AG20443 (cell line): ENCODE results near the gene LYPLA2.

ENCODE experiments used
- DNase-seq: peaks from one replicate; pipeline ENCODE4 v3.0.0; 2012; ENCODE audit warnings: low spot score, mixed read lengths

The LYPLA2 gene

DNA sequence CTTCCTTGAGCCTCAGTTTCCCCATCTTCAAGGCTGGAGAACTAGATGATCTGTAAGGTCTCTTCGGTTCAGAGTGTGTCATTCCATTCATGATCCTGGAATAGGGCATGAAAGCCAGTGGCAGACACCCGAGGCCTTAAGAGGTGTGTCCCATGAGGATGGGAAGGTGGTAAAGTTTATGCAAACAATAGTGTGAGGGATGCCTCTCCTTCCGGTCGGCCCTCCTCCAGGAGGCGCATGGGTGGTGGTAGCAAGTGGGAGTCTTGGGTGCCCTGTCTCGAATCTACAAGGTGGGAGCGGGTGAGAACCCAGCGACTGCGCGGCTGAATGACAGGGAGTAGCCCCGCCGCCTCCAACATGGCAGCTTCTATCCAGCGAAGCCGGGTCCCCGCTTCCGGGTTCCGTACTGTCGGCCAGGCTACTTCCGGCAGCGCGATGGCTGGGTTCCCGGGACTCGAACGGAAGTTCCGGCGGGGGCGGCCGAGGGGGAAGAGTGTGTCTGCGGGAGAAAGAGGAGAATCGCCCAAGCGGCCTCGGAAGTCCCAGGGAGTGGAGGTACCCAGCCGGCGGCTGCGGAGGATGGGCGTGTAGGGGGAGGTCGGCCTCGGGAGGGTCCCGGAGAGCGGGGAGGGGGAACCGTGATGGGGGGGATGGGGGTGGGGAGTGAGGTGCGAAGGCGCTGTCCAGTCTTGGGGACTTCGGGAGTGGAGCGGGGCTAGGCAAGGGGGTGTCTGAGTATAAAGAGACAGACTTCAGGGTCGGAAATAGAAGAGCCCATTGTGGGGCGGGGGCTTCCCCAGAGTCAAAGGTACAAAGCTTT, at the start of gene LYPLA2:
Gene LYPLA2, plus strand, starts transcription at position 450 of the 820 bp plus-strand sequence. CDS start 1,538 bp downstream, outside the sequence.
- DNase-seq, result peak; percentile 95

DNA sequence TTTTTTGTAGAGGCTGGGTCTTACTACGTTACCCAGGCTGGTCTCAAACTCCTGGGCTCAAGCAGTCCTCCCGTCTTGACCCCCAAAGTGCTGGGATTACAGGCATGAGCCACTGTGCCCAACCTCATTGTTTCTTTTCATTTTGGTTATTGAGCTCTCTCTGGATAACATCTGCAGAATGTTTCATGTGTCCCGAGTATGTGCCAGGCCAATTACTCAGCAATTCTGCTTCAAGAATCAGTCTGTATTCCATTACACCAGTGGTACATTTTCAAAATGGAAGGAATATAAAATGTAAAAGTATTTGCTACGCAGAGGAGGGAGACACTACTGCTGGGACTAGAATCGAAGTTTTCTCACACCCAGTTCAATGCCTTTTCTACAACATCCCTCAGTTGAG, 49.3 kb upstream of the LYPLA2 start:
- no peak for DNase-seq

DNA sequence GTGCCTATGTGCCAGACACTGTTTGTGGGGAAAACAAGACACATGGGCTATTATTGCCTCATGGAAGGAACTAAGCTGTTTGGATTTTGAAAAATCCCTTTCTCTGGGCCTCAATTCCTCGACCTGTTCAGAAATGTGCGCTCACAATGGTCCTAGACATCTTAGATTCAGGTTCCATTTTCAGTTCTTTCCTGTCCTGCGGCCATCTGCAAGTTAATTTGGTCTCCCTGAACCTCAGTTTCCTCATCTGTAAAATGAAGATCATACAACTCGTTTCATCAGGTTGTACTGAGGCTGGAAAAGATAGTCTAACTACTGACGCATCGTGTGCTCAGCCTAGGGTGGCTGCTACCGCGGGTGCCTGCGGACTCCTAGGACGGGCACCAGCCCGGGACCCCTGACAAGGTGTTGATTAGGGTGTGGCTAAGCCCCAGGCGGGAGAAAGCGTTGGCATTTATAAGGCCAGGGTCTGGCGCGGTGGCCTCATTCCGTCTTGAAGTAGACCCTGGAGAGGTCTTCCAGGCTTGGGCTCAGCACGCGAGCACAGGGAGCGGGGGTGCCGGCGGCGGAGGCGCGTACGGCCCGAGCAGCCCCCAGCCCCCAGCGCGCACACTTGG, 48.2 kb upstream of the LYPLA2 start:
- DNase-seq, result no peak

DNA sequence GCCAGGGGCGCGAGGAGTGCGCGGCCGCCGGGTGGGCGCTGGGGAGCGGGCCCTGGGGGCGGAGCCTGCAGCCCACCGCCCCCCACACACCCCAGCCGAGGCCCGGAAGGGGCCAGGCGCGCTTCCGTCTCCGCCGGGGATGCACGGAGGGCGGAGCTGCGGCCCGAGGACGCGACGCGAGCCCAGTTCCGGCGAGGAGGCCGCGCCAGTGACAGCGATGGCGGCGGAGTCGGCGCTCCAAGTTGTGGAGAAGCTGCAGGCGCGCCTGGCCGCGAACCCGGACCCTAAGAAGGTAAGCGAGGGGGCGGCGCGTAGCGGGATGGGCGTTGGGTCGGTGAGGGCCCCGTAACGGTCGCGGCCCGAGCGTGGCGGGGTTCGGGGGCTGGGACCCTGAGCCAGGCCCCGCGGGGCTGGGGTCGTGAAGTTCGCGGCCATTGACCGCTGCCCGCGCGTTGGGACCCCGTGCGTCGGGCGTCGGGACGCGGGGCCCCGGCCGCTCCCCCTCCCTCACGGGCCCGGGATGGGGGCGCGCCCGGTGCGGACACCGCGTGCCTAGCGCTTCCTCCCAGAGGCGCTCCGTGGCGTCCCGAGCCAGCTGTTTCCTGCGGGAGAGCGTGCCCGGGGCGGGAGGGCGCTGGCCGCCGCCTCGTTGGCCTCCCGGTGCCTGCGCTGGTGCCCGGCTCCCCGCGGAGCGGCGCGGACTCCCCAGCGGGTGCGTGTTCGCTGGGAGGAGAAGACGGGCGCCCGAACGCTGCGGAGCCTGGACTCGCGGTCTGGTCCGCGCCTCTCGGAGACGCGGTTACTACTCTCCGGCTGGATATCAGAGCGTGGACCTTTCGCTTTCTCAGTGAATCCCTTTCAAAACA, 47.4 kb upstream of the LYPLA2 start, which contains the start of gene ELOA:
Gene ELOA, plus strand, starts transcription at position 185 of the 866 bp plus-strand sequence. Its CDS starts 33 bp downstream, at position 218.
- DNase-seq, result peak; percentile 95

DNA sequence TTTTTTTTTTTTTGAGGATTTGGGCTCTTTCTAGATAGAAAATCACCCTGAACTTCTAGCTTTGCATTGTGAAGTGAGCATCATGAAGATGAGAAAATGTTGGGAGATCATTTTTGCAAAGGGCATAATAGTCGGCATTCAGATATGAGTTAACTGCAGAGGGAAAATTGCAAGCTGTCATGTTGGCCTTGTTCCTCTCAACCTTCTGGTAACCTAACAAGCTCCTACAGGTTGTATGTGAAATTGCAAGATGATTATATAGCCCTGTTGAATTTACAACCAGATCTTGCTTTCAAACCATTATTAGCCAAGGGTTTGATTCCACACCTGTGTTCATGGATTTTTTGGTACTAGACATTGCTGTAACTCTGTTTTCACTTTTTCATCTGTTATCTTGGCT, 45.4 kb upstream of the LYPLA2 start:
- peak; percentile 59 for DNase-seq

DNA sequence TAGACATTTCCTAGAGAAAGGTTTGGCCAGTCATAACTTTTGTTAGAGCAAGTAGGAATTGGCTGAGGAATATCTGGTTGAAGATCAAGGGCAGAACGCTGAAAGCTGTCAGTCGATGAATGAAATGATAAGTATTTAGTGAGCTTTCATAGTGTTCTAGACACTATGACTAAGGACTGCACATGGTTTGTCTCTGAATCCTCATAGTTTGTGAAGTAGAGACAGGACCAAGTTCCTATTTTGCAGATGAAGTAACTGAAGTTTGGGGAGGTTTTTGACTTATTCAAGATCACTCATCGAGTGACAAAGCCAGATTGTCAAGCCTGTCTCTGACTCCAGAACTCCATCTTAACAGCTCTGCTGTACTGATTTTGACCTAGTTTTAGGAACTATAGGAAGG, 42.9 kb upstream of the LYPLA2 start:
- no peak for DNase-seq

DNA sequence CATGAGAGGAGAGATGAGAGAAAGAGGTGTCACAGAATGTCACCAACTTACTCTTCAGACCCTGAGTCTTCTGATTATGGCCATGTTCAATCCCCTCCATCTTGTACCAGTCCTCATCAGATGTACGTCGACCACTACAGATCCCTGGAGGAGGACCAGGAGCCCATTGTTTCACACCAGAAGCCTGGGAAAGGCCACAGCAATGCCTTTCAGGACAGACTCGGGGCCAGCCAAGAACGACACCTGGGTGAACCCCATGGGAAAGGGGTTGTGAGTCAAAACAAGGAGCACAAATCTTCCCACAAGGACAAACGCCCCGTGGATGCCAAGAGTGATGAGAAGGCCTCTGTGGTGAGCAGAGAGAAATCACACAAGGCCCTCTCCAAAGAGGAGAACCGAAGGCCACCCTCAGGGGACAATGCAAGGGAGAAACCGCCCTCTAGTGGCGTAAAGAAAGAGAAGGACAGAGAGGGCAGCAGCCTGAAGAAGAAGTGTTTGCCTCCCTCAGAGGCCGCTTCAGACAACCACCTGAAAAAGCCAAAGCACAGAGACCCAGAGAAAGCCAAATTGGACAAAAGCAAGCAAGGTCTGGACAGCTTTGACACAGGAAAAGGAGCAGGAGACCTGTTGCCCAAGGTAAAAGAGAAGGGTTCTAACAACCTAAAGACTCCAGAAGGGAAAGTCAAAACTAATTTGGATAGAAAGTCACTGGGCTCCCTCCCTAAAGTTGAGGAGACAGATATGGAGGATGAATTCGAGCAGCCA, 39.7 kb upstream of the LYPLA2 start:
- peak; percentile 78 for DNase-seq

DNA sequence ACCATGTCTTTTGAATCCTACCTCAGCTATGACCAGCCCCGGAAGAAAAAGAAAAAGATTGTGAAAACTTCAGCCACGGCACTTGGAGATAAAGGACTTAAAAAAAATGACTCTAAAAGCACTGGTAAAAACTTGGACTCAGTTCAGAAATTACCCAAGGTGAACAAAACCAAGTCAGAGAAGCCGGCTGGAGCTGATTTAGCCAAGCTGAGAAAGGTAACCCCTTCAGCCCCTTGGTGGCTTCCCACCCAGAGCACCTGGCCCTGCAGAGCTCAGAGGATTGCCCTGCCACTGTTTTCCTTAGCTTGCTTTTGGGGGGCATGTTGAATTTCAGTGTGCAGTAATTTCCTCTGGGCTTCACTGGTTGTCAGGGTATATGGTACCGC, 39.1 kb upstream of the LYPLA2 start:
- DNase-seq, result no peak

DNA sequence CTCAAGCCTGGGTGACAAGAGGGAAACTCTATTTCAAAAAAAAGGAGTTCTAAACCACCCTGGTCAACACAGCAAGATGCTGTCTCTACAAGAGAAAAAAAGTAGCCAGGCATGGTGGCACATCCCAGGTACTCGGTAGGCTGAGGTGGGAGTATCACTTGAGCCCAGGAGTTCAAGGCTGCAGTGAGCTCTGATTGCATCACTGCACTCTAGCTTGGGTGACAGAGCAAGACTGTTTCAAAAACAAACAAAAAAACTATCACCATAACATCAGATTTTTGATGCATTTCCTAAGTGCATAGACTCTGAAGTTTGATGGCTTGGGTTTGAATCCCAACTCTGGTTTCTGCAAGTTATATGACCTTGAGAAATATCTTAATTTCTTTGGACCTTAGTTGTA, 38.0 kb upstream of the LYPLA2 start:
- no peak for DNase-seq

DNA sequence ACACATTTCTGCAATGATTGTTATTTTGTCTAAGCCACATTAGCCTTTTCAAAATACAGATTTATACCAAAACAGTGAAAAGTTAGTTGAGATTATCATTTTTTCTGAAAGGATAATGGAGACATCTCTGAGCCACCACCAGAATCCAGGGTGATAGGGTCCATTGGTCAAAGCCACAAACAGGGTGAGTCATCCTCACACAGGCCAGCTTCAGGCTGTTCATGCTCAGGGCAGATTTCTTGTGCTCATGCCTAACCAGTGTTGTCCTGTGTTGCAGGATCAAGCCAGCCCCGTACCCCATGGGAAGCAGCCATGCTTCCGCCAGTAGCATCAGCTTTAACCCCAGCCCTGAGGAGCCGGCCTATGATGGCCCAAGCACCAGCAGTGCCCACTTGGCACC, 34.3 kb upstream of the LYPLA2 start:
- peak; percentile 74 for DNase-seq

DNA sequence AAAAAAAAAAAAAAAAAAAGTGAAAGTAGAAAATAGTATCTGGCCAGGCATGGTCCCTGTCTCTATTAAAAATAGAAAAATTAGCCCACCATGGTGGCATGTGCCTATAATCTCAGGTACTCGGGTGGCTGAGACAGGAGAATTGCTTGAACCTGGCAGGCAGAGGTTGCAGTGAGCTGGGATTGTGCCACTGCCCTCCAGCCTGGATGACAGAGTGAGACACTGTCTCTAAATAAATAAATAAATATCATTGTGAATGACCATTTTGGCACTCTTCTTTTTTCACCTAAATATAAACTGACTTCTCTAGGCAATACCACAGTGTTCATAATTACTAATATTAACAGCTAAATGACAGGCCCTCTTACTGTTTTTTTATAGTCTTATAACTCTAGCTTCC, 33.1 kb upstream of the LYPLA2 start:
- DNase-seq, result no peak

DNA sequence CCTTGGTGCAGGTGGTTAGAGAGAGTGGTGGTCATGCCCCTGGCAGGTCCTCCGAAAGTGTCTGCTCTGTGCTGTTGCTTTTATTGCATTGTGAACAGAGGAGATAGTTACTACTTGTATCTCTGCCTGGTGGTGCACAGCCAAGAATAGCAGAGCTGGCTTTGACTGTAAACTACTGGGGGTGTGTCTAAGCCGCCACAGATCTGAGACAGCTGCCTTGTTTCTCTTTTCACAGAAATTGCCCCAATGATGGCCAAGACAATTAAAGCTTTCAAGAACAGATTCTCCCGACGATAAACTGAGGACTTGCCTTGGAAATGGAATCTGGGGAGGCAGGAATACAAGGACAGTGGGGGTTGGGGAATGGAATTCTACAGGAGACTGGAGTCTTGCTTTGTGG, 31.7 kb upstream of the LYPLA2 start:
- DNase-seq, result no peak

DNA sequence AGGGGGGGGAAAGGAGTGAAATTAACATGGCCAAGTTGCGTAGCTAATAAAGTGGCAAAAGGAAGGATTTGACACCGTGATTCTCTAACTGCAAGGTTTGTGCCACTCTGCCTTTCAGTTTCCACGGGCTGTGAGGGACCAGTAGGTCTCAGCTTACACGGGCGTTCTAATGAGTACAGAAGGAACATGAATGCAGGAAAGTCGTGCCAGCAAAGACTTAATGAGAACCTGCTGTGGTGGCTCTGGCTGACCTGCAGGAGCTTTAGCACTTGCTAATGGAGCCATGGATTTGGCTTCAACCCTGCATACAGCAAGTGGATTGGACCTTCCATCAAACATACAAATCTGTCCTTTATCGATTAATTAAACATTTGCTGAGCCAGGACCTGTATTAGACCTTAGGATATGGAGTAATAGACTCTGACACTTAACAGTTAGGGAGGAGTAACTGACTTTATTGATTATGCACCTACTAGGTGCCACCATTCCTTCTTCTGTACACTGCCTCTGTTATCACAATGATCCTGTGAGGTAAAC, 27.8 kb upstream of the LYPLA2 start:
- peak; percentile 24 for DNase-seq

DNA sequence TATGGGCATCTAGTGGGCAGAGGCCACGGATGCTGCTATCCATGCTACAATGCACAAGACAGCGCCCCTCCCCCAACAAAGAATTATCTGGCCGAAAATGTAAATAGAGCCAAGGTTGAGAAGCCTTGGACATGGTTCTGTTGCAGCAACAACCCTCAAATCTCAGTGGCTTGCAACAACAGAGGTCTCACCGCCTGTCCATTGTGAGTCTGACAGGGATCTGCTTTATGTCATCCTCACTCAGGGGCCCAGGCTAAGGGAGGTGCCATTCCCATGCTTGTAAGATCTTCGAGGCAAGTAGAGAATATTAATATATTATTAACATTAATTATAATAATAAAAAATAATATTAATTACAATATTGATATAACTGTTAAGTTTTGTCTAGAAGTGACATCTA, 22.2 kb upstream of the LYPLA2 start:
- no peak for DNase-seq

DNA sequence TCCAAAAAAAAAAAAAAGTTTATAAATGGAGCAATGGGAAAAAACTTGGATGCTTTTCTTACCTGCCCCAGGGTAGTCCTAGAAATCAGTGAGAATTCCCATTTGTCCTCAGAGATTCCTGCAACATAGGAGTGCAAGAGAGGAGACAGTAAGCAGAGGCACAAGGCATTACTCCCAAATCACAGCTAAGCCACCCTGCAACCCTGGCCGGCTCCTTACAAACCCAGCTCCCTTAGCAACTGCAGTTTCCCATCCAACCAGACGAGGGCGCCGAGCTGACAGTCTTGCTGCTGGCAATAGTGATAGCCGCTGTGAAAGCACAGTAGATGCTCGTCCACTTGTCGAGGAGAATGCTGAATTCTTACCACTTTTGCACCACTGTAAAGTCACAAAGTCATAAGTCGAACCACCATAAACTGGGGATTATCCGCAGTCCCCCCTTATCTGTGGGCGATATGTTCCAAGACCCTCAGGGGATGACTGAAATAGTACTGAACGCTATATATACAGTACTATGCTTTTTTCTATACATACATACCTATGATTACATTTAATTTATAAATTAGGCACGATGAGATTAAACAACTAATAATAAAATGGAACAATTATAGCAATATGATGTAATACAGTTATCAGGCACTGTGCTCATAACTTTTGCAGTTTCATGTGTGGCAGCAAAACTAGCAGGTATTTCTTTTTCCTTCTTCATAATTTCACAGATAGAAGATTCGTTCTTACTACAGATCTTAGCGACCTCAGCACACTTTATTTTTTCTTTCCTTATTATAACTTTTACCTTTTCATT, 18.7 kb upstream of the LYPLA2 start:
- DNase-seq, result peak; percentile 83

DNA sequence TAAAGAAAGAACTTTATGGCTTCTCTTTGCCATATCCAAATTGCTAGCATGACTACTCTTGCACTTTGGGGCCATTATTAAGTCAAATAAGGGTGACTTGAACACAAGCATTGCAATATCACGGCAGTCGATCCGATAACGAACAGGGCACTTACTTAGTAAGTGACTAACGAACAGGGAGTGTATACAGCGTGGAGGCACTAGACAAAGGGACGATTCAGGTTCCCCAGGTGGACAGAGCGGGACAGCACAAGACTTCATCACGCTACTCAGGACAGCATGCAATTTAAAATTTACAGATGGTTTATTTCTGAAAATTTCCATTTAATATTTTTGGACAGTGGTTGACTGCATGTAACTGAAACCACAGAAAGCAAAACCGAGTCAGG, 18.1 kb upstream of the LYPLA2 start:
- no peak for DNase-seq

DNA sequence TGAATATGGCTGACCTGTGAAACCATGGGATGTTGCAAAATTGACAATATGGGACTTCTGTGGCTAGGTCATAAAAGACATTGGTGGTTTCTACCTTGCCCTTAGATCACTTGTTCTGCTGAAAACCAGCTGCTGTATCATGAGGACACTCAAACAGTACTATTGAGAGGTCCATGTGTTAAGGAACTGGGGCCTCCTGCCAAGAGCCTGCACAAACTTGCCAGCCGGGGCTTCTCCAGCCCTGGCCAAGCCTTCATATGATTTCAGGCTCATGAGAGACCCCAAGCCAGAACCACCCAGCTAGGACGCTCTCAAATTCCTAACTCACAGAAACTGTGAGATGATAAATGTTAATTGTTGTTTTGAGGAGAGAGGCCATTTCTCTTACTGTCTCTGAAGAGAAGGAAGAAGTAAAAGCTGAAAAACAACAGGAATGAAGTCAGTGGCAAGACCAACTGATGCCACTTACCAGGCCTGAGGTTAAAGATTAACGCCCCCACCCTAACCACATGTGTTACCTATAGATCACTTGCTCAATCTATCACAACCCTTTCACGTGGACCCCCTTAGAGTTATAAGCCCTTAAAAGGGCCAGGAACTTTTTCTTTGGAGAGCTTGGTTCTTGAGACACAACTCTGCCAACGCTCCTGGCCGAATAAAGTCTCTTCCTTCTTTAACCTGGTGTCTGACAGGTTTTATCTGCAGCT, 16.6 kb upstream of the LYPLA2 start:
- no peak for DNase-seq

DNA sequence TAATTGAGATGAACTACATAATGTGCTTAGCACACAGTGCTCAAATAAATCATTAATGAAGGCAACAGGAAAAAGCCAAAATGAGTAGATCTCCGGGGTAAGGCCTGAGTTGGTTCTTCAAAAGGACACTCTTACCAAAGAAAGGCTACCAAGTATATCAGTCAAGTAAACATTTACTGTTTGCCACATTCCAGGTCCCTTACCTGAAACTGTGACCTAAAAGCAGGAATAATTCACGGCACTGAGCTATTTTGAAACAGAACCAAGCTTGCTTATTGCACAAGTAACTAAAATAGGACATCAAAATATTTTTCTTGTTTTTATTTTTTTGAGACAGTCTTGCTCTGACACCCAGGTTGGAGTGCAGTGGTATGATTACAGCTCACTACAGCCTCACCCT, 14.7 kb upstream of the LYPLA2 start:
- no peak for DNase-seq

DNA sequence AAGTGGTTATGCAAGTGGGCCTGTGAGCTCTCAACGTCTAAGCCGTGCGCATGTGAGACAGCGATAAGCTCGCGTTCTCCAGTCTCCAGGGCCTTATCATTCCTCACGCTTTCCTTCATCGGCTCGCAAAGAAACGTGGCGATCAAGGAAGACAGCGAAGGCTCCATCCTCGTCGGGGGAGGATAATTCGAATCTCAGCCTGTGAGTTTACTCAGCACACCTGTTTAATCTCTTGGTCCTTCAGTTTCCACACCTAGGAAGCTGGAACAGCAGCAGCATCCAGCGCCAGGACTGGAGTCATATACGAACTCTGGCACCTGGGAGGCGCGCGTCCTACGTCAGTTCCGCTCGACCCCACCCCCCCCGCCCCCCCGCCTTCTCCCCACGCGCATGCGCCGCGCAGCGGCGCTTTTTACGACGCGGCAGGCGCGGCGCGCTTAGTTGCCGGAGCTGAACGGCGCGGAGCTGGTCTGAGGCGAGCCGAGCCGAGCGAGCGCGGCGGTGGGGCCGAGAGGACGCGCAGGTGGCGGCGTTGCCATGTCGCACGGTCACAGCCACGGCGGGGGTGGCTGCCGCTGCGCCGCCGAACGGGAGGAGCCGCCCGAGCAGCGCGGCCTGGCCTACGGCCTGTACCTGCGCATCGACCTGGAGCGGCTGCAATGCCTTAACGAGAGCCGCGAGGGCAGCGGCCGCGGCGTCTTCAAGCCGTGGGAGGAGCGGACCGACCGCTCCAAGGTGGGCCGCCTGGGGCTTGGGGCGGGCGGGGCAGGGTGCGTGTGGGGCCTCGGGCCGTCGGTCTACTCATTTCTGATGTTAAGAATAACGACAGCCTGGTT, 12.7 kb upstream of the LYPLA2 start, which contains the start of gene PITHD1:
Gene PITHD1, plus strand, starts transcription at position 440 of the 836 bp plus-strand sequence. Its CDS starts 98 bp downstream, at position 538.
- DNase-seq, result peak; percentile 99
